ENCODE results near the gene GNAT3. TPM values are rescaled to one million over a fixed set of nuclear protein-coding genes. Genes with fewer than 3 reads are reported as not detected.

GNAT3 gene
- total RNA-seq, 1 donor from 2014 or later, result not detected

GRCh38 chr7:80530136-80530535 lies 18.3 kb upstream of the GNAT3 start:
- Histone ChIP-seq H3K9me3 (no peaks in the 10 kb centered on the region), H3K36me3 (no peaks in the 10 kb centered on the region), H3K4me1 (no peaks in the 10 kb centered on the region), H3K4me3 (no peak overlapping the region), H3K27me3 (no peaks in the 10 kb centered on the region), H3K27ac (no peak overlapping the region)
- intact Hi-C loops (cut with DNase I), result no loop called here
- TF ChIP-seq, protein P1, sequence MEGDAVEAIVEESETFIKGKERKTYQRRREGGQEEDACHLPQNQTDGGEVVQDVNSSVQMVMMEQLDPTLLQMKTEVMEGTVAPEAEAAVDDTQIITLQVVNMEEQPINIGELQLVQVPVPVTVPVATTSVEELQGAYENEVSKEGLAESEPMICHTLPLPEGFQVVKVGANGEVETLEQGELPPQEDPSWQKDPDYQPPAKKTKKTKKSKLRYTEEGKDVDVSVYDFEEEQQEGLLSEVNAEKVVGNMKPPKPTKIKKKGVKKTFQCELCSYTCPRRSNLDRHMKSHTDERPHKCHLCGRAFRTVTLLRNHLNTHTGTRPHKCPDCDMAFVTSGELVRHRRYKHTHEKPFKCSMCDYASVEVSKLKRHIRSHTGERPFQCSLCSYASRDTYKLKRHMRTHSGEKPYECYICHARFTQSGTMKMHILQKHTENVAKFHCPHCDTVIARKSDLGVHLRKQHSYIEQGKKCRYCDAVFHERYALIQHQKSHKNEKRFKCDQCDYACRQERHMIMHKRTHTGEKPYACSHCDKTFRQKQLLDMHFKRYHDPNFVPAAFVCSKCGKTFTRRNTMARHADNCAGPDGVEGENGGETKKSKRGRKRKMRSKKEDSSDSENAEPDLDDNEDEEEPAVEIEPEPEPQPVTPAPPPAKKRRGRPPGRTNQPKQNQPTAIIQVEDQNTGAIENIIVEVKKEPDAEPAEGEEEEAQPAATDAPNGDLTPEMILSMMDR (IDR thresholded peaks at IDR 0.05), result no peak
- no peak for DNase-seq (ENCODE audit: low spot score in 2 of 2)

DNA sequence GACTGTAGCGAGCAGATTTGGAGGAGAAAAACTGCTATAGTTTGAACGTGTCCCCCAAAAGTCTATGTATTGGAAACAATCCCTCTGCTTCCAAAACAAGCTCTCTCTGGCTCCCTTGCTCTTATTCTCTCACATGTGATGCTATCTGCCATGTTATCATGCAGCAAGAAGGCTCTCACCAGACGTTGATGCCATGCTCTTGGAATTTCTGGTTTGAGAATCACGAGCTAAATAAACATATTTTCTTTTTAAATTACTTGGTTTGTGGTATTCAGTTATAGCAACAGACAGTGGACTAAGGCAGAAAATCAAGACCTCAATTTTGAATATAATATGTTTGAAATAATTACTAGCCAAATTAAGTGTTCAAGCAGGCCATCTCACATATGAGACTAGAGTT lies 17.5 kb upstream of the GNAT3 start:
- Histone ChIP-seq H3K27ac (no peak overlapping the region), H3K4me3 (no peak overlapping the region), H3K4me1 (no peaks in the 10 kb centered on the region), H3K27me3 (no peaks in the 10 kb centered on the region), H3K9me3 (no peaks in the 10 kb centered on the region), H3K36me3 (no peaks in the 10 kb centered on the region)
- intact Hi-C loops (cut with DNase I), result no loop called here
- TF ChIP-seq, protein P1 (IDR thresholded peaks at IDR 0.05), result no peak
- no peak for DNase-seq (ENCODE audit: low spot score in 2 of 2)

DNA sequence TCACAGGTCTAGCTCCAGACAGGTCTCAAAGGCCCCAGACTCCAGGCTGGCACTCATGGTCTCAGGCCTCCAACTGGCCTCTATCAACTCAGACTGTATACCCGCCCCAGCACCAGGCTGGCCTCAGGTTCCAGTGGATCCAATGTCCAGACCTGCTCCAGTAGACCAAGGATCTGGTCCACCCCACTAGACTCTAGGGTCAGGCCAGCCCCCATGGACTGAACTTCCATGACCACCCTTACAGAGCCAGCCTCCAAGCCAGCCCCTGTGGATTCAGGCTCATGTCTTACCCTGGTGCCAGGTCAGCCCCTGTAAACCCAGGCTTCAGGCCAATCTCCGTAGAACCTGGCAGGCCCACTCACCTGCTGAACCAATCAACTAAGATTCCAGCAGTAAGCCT lies 16.8 kb upstream of the GNAT3 start:
- intact Hi-C loops (cut with DNase I), result no loop called here
- Histone ChIP-seq H3K9me3 (no peaks in the 10 kb centered on the region), H3K27me3 (no peaks in the 10 kb centered on the region), H3K27ac (no peak overlapping the region), H3K4me3 (no peak overlapping the region), H3K36me3 (no peaks in the 10 kb centered on the region), H3K4me1 (no peaks in the 10 kb centered on the region)
- TF ChIP-seq, protein P1 (IDR thresholded peaks at IDR 0.05), result no peak
- no peak for DNase-seq (ENCODE audit: low spot score in 2 of 2)

DNA sequence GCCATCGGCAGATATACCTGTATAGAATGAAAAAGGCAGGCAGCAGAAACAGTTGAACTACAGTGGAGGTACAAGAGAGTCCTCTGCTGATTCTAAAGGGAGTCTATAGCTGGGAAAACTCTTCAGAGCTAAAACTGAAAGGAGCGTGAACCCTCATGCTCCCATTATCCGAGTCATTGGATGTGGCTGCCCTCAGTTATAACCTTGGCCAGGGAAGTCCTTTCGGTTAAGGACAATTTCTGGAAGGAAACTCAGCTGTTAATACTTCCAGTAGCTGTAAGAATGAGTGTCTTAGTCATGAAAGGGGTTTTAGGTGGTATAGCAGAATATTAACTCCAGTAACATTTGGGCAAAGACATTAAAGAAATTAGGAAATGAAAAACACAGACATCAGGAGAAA lies 14.6 kb upstream of the GNAT3 start:
- intact Hi-C loops (cut with DNase I), result no loop called here
- H3K4me3 ChIP-seq, result no peak overlapping the region
- TF ChIP-seq, protein P1 (IDR thresholded peaks at IDR 0.05), result no peak

GRCh38 chr7:80524693-80525092 lies 12.8 kb upstream of the GNAT3 start:
- Histone ChIP-seq H3K4me1 (no peaks in the 10 kb centered on the region), H3K4me3 (no peak overlapping the region), H3K9me3 (no peaks in the 10 kb centered on the region), H3K27me3 (no peaks in the 10 kb centered on the region), H3K27ac (no peak overlapping the region), H3K36me3 (no peaks in the 10 kb centered on the region)
- intact Hi-C loops (cut with DNase I), result no loop called here
- no peak for DNase-seq (ENCODE audit: low spot score in 2 of 2)
- TF ChIP-seq, protein P1 (IDR thresholded peaks at IDR 0.05), result no peak

More for the DNA sequence above, 14.6 kb upstream of the GNAT3 start:
- Histone ChIP-seq H3K4me1 (no peaks in the 10 kb centered on the region), H3K36me3 (no peaks in the 10 kb centered on the region), H3K27me3 (no peaks in the 10 kb centered on the region), H3K9me3 (no peaks in the 10 kb centered on the region), H3K27ac (no peak overlapping the region)
- no peak for DNase-seq (ENCODE audit: low spot score in 2 of 2)

- H3K4me1 ChIP-seq, result no peaks in the 10 kb centered on the region
- TF ChIP-seq, protein P1 (IDR thresholded peaks at IDR 0.05), result no peak
- H3K36me3 ChIP-seq, result no peaks in the 10 kb centered on the region
- no peaks in the 10 kb centered on the region for H3K27me3 ChIP-seq
- no peak overlapping the region for H3K27ac ChIP-seq
- no peaks in the 10 kb centered on the region for H3K9me3 ChIP-seq
- DNase-seq (ENCODE audit: low spot score in 2 of 2), result no peak
- intact Hi-C loops (cut with DNase I), result no loop called here
- H3K4me3 ChIP-seq, result no peak overlapping the region
Observed at GRCh38 chr7:80521809-80522208, 9.9 kb upstream of the GNAT3 start.
